ENCODE results near the gene HECW1. TPM values are rescaled to one million over a fixed set of nuclear protein-coding genes. Genes with fewer than 3 reads are reported as not detected.

Gene HECW1
- total RNA-seq, 1 donor from 2014 or later: not detected

DNA sequence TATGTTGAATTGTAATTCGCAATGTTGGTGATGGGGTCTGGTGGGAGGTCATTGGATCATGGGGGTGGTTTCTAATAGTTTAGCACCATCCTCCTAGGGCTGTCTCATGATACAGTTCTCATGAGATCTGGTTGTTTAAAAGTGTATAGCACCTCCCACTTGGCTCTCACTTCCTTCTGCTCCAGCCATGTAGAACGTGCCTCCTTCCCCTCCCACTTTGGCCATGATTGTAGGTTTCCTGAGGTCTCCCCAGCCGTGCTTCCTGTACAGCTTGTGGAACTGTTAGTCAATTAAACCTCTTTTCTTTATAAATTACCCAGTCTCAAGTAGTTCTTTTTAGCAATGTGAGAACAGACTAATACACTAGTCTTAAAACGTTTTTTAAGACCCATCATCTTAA lies 15.6 kb upstream of the HECW1 start:
- no peak for TF ChIP-seq CTCF (conservative IDR thresholded peaks at IDR 0.05; ENCODE audit: low read depth, low read length)
- H3K4me3 ChIP-seq (ENCODE audit: low read depth, low read length): no peak overlapping the region
- no peak for DNase-seq (ENCODE audit: low read depth)

- no peak for DNase-seq (ENCODE audit: low read depth)
- no peak for TF ChIP-seq CTCF (conservative IDR thresholded peaks at IDR 0.05; ENCODE audit: low read depth, low read length)
- no peak overlapping the region for H3K4me3 ChIP-seq (ENCODE audit: low read depth, low read length)
Measured at GRCh38 chr7:43099750-43100149, 12.7 kb upstream of the HECW1 start.

- no peak for DNase-seq (ENCODE audit: low read depth)
- TF ChIP-seq CTCF (conservative IDR thresholded peaks at IDR 0.05; ENCODE audit: low read depth, low read length): no peak
- H3K4me3 ChIP-seq (ENCODE audit: low read depth, low read length): no peak overlapping the region
Measured at GRCh38 chr7:43104874-43105520, 7.5 kb upstream of the HECW1 start.

DNA sequence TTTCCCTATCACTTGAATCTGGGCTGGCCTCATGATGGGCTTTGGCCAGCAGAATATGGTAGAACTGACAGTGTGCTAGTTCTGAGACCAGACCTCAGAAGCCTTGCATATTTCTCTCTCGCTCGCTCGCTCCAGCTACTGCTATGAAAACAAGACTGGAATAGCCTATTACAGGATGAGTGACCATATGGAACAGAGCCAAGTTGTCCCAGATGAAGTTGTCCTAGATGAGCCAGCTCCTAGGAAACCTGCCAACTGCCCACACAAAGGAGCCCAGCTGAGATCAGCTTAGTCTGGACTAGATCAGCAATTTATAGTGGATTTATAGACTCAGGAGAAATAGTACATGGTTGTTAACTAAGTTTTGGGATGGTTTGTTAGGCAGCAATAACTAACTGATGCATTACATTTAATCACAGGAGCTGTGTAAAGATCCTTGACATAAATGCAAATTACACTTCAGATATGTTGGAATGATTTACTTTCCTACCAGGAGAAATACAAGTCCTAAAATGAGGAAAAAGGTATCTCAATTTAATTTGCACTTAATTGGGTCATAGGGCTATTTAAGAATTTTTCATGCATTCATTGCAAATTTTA lies 6.8 kb upstream of the HECW1 start:
- no peak for TF ChIP-seq CTCF (conservative IDR thresholded peaks at IDR 0.05; ENCODE audit: low read depth, low read length)
- peak; percentile 16 for DNase-seq (ENCODE audit: low read depth)
- H3K4me3 ChIP-seq (ENCODE audit: low read depth, low read length): no peak overlapping the region

DNA sequence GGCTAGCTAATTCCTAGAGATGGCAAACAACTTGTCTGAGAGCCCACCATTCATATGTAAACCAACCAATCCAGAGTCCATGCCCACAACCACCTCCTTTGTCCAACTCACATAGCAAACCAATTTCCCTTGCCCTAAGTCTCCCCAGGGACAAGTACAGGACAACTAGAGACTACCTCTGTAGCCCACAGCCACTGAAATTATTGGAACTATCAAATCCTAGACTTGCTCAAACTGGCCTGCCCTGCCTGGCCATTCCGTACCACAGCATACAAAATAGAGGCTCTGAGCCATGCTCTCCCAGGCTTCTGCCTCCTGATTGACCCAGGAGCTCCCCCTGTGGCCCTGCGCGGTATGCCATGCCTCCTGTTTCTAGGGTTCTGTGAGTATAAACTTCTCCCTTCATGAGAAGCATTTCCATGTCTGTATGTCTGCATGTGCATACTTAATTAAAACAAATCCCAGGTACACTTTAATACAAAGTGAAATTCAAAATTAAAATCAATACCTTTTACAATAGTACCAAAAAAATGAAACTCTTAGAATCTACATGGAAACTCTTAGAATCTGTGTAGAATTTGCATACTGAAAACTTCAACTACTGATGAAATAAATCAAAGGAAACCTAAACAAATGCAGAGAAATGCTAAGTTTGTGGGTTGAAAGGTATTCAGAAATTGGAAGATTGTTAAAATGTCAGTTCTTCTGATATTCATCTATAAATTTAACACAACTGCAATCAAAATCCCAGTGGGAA lies 4.0 kb upstream of the HECW1 start:
- peak; percentile 97 for TF ChIP-seq CTCF (conservative IDR thresholded peaks at IDR 0.05; ENCODE audit: low read depth, low read length)
- DNase-seq (ENCODE audit: low read depth): no peak
- no peak overlapping the region for H3K4me3 ChIP-seq (ENCODE audit: low read depth, low read length)

DNA sequence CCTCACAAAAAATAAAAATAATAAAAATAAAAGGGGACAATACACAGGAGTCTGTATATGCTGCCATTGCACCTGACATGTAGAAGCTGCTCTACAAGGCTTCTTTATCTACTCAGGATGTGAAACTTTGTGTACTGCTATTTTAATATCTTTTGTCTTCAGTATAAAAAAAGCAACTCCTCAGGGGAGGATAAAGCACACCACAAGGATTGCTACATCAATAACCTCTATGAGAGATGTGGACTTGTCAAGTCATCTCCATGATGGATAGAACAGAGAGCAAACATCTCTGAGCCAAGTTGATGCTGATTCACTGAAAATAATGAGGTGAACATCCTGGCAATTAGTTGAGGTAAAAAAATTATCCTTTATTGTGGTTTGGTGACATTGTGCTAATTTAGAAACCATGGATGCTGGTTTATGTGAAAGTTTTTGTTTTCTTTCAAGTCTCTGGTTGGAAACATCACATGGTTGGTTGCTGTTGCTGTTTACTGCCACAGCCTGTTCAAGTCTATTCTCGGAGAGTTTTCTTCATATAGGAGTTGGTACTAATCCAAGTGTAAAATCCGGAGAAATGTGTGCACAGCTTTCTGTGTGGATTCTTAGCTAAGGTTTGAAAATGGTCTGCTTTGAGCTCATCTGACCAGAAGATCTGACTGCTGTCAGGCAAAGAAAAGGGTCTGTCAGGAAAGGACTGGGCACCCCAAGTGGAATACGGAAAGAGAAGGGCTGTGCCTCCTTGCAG lies 1.5 kb upstream of the HECW1 start:
- no peak for TF ChIP-seq CTCF (conservative IDR thresholded peaks at IDR 0.05; ENCODE audit: low read depth, low read length)
- no peak for DNase-seq (ENCODE audit: low read depth)
- no peak overlapping the region for H3K4me3 ChIP-seq (ENCODE audit: low read depth, low read length)

All from epithelial cell of proximal tubule (primary cell).